ENCODE data around the gene WDR90.

WDR90 gene

GRCh38 chr16:642189-643049 is 6.7 kb upstream of the WDR90 start:
- Mint-ChIP-seq H3K4me3 (peak overlapping the region; percentile 78), H3K36me3 (no peaks in the 10 kb centered on the region), H3K27me3 (no peaks in the 10 kb centered on the region), H3K9me3 (ENCODE audit: low read depth) (no peaks in the 10 kb centered on the region), H3K27ac (peak overlapping the region; percentile 16), H3K4me1 (ENCODE audit: low read depth) (peaks cover 15% of the 10 kb centered on the region)

GRCh38 chr16:643050-643368 is 6.2 kb upstream of the WDR90 start:
- no peaks in the 10 kb centered on the region for H3K9me3 Mint-ChIP-seq (ENCODE audit: low read depth)
- peak overlapping the region; percentile 16 for H3K27ac Mint-ChIP-seq
- peaks cover 17% of the 10 kb centered on the region for H3K4me1 Mint-ChIP-seq (ENCODE audit: low read depth)
- H3K27me3 Mint-ChIP-seq, result no peaks in the 10 kb centered on the region
- H3K4me3 Mint-ChIP-seq, result peak overlapping the region; percentile 78
- H3K36me3 Mint-ChIP-seq, result no peaks in the 10 kb centered on the region

- Mint-ChIP-seq H3K27me3 (no peaks in the 10 kb centered on the region), H3K36me3 (no peaks in the 10 kb centered on the region), H3K9me3 (ENCODE audit: low read depth) (no peaks in the 10 kb centered on the region), H3K4me1 (ENCODE audit: low read depth) (peaks cover 17% of the 10 kb centered on the region), H3K27ac (peak overlapping the region; percentile 61), H3K4me3 (peak overlapping the region; percentile 77)
Measured at GRCh38 chr16:644556-644955, 4.6 kb upstream of the WDR90 start.

GRCh38 chr16:645852-646678 is 3.1 kb upstream of the WDR90 start:
- Mint-ChIP-seq H3K4me3 (no peak overlapping the region), H3K27me3 (no peaks in the 10 kb centered on the region), H3K36me3 (no peaks in the 10 kb centered on the region), H3K27ac (no peak overlapping the region), H3K4me1 (ENCODE audit: low read depth) (peaks cover 17% of the 10 kb centered on the region), H3K9me3 (ENCODE audit: low read depth) (no peaks in the 10 kb centered on the region)

GRCh38 chr16:646679-647172 is 2.4 kb upstream of the WDR90 start:
- no peaks in the 10 kb centered on the region for H3K27me3 Mint-ChIP-seq
- H3K27ac Mint-ChIP-seq, result no peak overlapping the region
- H3K4me1 Mint-ChIP-seq (ENCODE audit: low read depth), result peaks cover 17% of the 10 kb centered on the region
- no peaks in the 10 kb centered on the region for H3K36me3 Mint-ChIP-seq
- no peak overlapping the region for H3K4me3 Mint-ChIP-seq
- H3K9me3 Mint-ChIP-seq (ENCODE audit: low read depth), result no peaks in the 10 kb centered on the region

GRCh38 chr16:647173-647902 is 1.8 kb upstream of the WDR90 start:
- Mint-ChIP-seq H3K36me3 (no peaks in the 10 kb centered on the region), H3K9me3 (ENCODE audit: low read depth) (no peaks in the 10 kb centered on the region), H3K27me3 (no peaks in the 10 kb centered on the region), H3K4me1 (ENCODE audit: low read depth) (peaks cover 17% of the 10 kb centered on the region), H3K4me3 (no peak overlapping the region), H3K27ac (no peak overlapping the region)

- Mint-ChIP-seq H3K27ac (peak overlapping the region; percentile 81), H3K9me3 (ENCODE audit: low read depth) (no peaks in the 10 kb centered on the region), H3K4me3 (peak overlapping the region; percentile 84), H3K4me1 (ENCODE audit: low read depth) (peaks cover 15% of the 10 kb centered on the region), H3K36me3 (no peaks in the 10 kb centered on the region), H3K27me3 (no peaks in the 10 kb centered on the region)
Measured at GRCh38 chr16:648071-648780, 939 bp upstream of the WDR90 start.

- H3K4me3 Mint-ChIP-seq, result peak overlapping the region; percentile 74
- H3K9me3 Mint-ChIP-seq (ENCODE audit: low read depth), result no peaks in the 10 kb centered on the region
- no peaks in the 10 kb centered on the region for H3K36me3 Mint-ChIP-seq
- no peak overlapping the region for H3K27ac Mint-ChIP-seq
- H3K4me1 Mint-ChIP-seq (ENCODE audit: low read depth), result peaks cover 5% of the 10 kb centered on the region
- H3K27me3 Mint-ChIP-seq, result no peaks in the 10 kb centered on the region
Measured at GRCh38 chr16:649631-650030, 466 bp downstream of the WDR90 start.

GRCh38 chr16:651844-652243 is 2.7 kb downstream of the WDR90 start:
- Mint-ChIP-seq H3K27me3 (no peaks in the 10 kb centered on the region), H3K27ac (no peak overlapping the region), H3K4me3 (no peak overlapping the region), H3K4me1 (ENCODE audit: low read depth) (peaks cover 2% of the 10 kb centered on the region), H3K9me3 (ENCODE audit: low read depth) (no peaks in the 10 kb centered on the region), H3K36me3 (no peaks in the 10 kb centered on the region)

- no peak overlapping the region for H3K4me3 Mint-ChIP-seq
- H3K27me3 Mint-ChIP-seq, result no peaks in the 10 kb centered on the region
- H3K4me1 Mint-ChIP-seq (ENCODE audit: low read depth), result peaks cover 2% of the 10 kb centered on the region
- no peaks in the 10 kb centered on the region for H3K36me3 Mint-ChIP-seq
- no peaks in the 10 kb centered on the region for H3K9me3 Mint-ChIP-seq (ENCODE audit: low read depth)
- H3K27ac Mint-ChIP-seq, result no peak overlapping the region
Measured at GRCh38 chr16:652454-653305, 3.5 kb downstream of the WDR90 start.

- H3K9me3 Mint-ChIP-seq (ENCODE audit: low read depth), result no peaks in the 10 kb centered on the region
- H3K27me3 Mint-ChIP-seq, result no peaks in the 10 kb centered on the region
- H3K4me3 Mint-ChIP-seq, result no peak overlapping the region
- no peak overlapping the region for H3K27ac Mint-ChIP-seq
- no peaks in the 10 kb centered on the region for H3K4me1 Mint-ChIP-seq (ENCODE audit: low read depth)
- no peaks in the 10 kb centered on the region for H3K36me3 Mint-ChIP-seq
Measured at GRCh38 chr16:654034-654433, 4.9 kb downstream of the WDR90 start.

GRCh38 chr16:657487-657886 is 8.3 kb downstream of the WDR90 start:
- Mint-ChIP-seq H3K9me3 (ENCODE audit: low read depth) (no peaks in the 10 kb centered on the region), H3K4me3 (no peak overlapping the region), H3K36me3 (no peaks in the 10 kb centered on the region), H3K27me3 (no peaks in the 10 kb centered on the region), H3K27ac (no peak overlapping the region), H3K4me1 (ENCODE audit: low read depth) (peaks cover 3% of the 10 kb centered on the region)

- Mint-ChIP-seq H3K4me3 (no peak overlapping the region), H3K27ac (no peak overlapping the region), H3K27me3 (no peaks in the 10 kb centered on the region), H3K4me1 (ENCODE audit: low read depth) (peaks cover 3% of the 10 kb centered on the region), H3K9me3 (ENCODE audit: low read depth) (no peaks in the 10 kb centered on the region), H3K36me3 (no peaks in the 10 kb centered on the region)
Measured at GRCh38 chr16:658679-659571, 9.8 kb downstream of the WDR90 start.

Data from activated naive CD8-positive, alpha-beta T cell (primary cell).